Neural crest cell (in vitro differentiated cells): Measurements from ENCODE around the gene THEMIS. TPM values are rescaled to one million over a fixed set of nuclear protein-coding genes. Genes with fewer than 3 reads are reported as not detected.

Experiments
- DNase-seq: peaks from one replicate; pipeline ENCODE4 v3.0.0; 2021; ENCODE audit warnings: low read depth, mixed read lengths, low spot score
- H3K27ac Mint-ChIP-seq: one replicate; pipeline ENCODE4 v1.8.0; 2021; ENCODE audit warnings: mild to moderate bottlenecking, mixed read lengths; ENCODE audit not compliant: unreplicated experiment
- H3K27me3 Mint-ChIP-seq: 2 replicates; pipeline ENCODE4 v1.8.0; 2021; ENCODE audit warnings: low read depth, mild to moderate bottlenecking, mixed read lengths
- H3K36me3 Mint-ChIP-seq: 2 replicates; pipeline ENCODE4 v1.8.0; 2021; ENCODE audit warnings: low read depth, mild to moderate bottlenecking, mixed read lengths
- H3K4me1 Mint-ChIP-seq: 2 replicates; pipeline ENCODE4 v1.8.0; 2021; ENCODE audit warnings: mixed read lengths
- H3K4me3 Mint-ChIP-seq: one replicate; pipeline ENCODE4 v1.8.0; 2021; ENCODE audit warnings: mild to moderate bottlenecking, mixed read lengths
- H3K9me3 Mint-ChIP-seq: 2 replicates; pipeline ENCODE4 v1.8.0; 2021; ENCODE audit warnings: mixed read lengths
- total RNA-seq: library from RNA; stranded (reverse); gene quantifications from 2 replicates; pipeline ENCODE4 v1.2.1, GENCODE V29; 2021
- TF ChIP-seq, protein P1 (sequence below): fragments of 200-600 bp; sonication (generic); conservative IDR thresholded peaks from 2 replicates; pipeline ENCODE4 v1.5.0; 2021; ENCODE audit warnings: antibody characterized with exemption, mild to moderate bottlenecking

Gene THEMIS
- total RNA-seq, 1 donor from 2014 or later = not detected

DNA sequence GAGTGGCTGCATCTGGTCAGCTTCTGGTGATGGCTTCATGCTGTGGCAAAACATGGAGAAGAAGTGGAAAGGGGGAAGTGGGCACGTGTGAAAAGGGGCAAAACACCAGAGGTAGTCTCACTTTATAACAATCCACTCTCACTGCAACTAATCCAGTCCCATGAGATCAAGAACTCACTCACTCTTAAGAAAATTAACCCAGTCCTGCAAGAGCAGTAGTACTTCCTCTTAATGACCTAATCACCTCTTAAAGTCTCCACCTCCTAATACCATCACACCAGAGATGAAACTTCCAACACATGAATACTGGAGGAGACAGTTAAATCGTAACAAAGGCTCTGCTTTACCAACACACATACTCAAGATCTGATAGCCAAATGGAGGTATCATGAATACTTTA is 152.6 kb downstream of the THEMIS start:
- Mint-ChIP-seq H3K9me3 (no peaks in the 10 kb centered on the region), H3K27ac (no peak overlapping the region), H3K4me1 (no peaks in the 10 kb centered on the region), H3K4me3 (no peak overlapping the region), H3K27me3 (no peaks in the 10 kb centered on the region), H3K36me3 (no peaks in the 10 kb centered on the region)
- TF ChIP-seq, protein P1, sequence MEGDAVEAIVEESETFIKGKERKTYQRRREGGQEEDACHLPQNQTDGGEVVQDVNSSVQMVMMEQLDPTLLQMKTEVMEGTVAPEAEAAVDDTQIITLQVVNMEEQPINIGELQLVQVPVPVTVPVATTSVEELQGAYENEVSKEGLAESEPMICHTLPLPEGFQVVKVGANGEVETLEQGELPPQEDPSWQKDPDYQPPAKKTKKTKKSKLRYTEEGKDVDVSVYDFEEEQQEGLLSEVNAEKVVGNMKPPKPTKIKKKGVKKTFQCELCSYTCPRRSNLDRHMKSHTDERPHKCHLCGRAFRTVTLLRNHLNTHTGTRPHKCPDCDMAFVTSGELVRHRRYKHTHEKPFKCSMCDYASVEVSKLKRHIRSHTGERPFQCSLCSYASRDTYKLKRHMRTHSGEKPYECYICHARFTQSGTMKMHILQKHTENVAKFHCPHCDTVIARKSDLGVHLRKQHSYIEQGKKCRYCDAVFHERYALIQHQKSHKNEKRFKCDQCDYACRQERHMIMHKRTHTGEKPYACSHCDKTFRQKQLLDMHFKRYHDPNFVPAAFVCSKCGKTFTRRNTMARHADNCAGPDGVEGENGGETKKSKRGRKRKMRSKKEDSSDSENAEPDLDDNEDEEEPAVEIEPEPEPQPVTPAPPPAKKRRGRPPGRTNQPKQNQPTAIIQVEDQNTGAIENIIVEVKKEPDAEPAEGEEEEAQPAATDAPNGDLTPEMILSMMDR = no peak
- DNase-seq = no peak

- TF ChIP-seq, protein P1 = no peak
- H3K27ac Mint-ChIP-seq = no peak overlapping the region
- no peaks in the 10 kb centered on the region for H3K36me3 Mint-ChIP-seq
- no peaks in the 10 kb centered on the region for H3K4me1 Mint-ChIP-seq
- no peak for DNase-seq
- no peaks in the 10 kb centered on the region for H3K27me3 Mint-ChIP-seq
- H3K9me3 Mint-ChIP-seq = no peaks in the 10 kb centered on the region
- no peak overlapping the region for H3K4me3 Mint-ChIP-seq
These were observed 162.4 kb downstream of the THEMIS start for GRCh38 chr6:127738423-127738822.

DNA sequence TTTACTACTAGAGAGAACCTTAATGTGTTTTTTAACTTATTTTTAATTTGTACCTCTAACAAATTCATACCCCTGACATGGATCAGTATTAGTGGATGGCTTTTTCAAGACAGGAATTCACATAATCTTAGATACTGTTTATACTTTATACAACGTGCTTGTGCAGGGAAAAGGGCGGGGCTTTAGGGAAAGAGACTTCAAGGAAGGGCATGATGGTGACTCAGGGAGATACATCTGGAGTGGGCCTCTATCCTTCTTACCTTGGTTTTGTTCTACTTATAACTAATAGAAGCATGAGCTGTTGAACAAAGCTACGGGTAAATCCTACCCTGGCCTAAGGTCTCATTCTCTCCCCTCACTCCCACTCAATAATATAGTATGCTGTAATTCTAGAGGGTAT is 163.1 kb downstream of the THEMIS start:
- no peak overlapping the region for H3K27ac Mint-ChIP-seq
- no peaks in the 10 kb centered on the region for H3K36me3 Mint-ChIP-seq
- H3K4me3 Mint-ChIP-seq = no peak overlapping the region
- no peaks in the 10 kb centered on the region for H3K4me1 Mint-ChIP-seq
- no peak for DNase-seq
- no peaks in the 10 kb centered on the region for H3K27me3 Mint-ChIP-seq
- H3K9me3 Mint-ChIP-seq = no peaks in the 10 kb centered on the region
- TF ChIP-seq, protein P1 = no peak

GRCh38 chr6:127737009-127737486 is 163.8 kb downstream of the THEMIS start:
- H3K36me3 Mint-ChIP-seq = no peaks in the 10 kb centered on the region

DNA sequence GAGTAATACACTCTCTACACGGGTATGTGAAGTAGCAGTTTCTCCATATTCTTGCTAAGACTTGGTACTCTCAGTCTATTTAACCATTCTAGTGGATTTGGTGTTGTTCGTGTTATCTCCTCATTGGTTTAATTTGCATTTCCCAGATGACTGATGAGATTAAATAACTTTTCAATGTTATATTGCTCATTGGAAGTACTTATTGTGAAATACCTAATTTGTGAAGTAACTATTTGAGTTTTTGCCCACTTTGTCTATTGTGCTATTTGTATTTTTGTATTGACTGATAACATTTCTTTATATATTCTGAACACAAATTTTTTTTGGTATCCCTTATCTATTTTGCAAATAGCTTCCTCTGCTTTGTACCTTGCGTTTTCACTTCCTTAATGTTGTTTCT is 167.9 kb downstream of the THEMIS start:
- TF ChIP-seq, protein P1 = no peak
- no peak for DNase-seq
- no peaks in the 10 kb centered on the region for H3K4me1 Mint-ChIP-seq
- H3K4me3 Mint-ChIP-seq = no peak overlapping the region
- H3K9me3 Mint-ChIP-seq = no peaks in the 10 kb centered on the region
- H3K36me3 Mint-ChIP-seq = no peaks in the 10 kb centered on the region
- no peak overlapping the region for H3K27ac Mint-ChIP-seq
- H3K27me3 Mint-ChIP-seq = no peaks in the 10 kb centered on the region

More at GRCh38 chr6:127737009-127737486, 163.8 kb downstream of the THEMIS start:
- TF ChIP-seq, protein P1 = peak; percentile 84
- DNase-seq = peak; percentile 12
- H3K4me3 Mint-ChIP-seq = no peak overlapping the region
- H3K9me3 Mint-ChIP-seq = no peaks in the 10 kb centered on the region
- H3K27ac Mint-ChIP-seq = no peak overlapping the region
- no peaks in the 10 kb centered on the region for H3K27me3 Mint-ChIP-seq
- no peaks in the 10 kb centered on the region for H3K4me1 Mint-ChIP-seq
